OCI-LY7 (cell line): Measurements from ENCODE around the gene PLAAT2.

Experiments used
- EZH2phosphoT487 ChIP-seq: fragments of 200-600 bp; sonication (generic); IDR thresholded peaks from 2 replicates; pipeline ENCODE4 v1.6.1; 2018; ENCODE audit warnings: low read depth, borderline replicate concordance, mild to moderate bottlenecking, mixed run types, antibody characterized with exemption, low read length, moderate library complexity, mixed read lengths
- TF ChIP-seq, protein P1 (sequence below): fragments of 200-600 bp; sonication (generic); conservative IDR thresholded peaks from 2 replicates; pipeline ENCODE4 v1.5.1; 2014; ENCODE audit warnings: mild to moderate bottlenecking, antibody characterized with exemption, low read length, moderate library complexity, mixed read lengths

DNA sequence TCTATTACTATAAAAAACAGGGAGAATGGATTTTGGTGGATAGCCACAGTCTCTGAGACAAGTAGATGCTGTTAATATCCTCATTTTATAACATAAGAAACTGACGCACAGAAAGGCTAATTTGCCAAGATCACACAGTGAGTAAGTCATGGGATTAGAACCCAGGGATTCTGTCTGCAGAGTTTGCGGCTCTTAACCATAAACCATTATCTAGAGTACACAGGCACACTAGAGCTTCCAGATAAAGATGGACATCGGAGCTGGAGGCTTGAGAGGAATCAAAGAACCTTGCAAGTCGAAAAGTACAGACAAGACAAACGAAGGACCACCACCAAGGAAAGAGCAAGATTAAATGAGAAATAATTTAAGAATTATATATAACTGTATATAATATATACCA lies 46.0 kb downstream of the PLAAT2 start:
- TF ChIP-seq, protein P1, sequence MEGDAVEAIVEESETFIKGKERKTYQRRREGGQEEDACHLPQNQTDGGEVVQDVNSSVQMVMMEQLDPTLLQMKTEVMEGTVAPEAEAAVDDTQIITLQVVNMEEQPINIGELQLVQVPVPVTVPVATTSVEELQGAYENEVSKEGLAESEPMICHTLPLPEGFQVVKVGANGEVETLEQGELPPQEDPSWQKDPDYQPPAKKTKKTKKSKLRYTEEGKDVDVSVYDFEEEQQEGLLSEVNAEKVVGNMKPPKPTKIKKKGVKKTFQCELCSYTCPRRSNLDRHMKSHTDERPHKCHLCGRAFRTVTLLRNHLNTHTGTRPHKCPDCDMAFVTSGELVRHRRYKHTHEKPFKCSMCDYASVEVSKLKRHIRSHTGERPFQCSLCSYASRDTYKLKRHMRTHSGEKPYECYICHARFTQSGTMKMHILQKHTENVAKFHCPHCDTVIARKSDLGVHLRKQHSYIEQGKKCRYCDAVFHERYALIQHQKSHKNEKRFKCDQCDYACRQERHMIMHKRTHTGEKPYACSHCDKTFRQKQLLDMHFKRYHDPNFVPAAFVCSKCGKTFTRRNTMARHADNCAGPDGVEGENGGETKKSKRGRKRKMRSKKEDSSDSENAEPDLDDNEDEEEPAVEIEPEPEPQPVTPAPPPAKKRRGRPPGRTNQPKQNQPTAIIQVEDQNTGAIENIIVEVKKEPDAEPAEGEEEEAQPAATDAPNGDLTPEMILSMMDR: no peak
- no peak for TF ChIP-seq EZH2phosphoT487
